Mucosa of stomach (tissue), 1 donor: ENCODE measurements around the gene FGFRL1.
"Not testable (repeated sequence)": the region's sequence is repeated elsewhere in the genome, so short reads cannot be mapped to it uniquely, and the experiment has no call there.

Experiments used
- H3K27me3 ChIP-seq: one replicate; pipeline ENCODE4 v1.7.0; 2013; ENCODE audit warnings: mild to moderate bottlenecking, low read length; ENCODE audit not compliant: control insufficient read depth, insufficient read depth
- H3K36me3 ChIP-seq: one replicate; pipeline ENCODE4 v1.7.0; 2013; ENCODE audit warnings: low read length; ENCODE audit not compliant: control insufficient read depth, insufficient read depth
- H3K4me1 ChIP-seq: one replicate; pipeline ENCODE4 v1.7.0; 2013; ENCODE audit warnings: mild to moderate bottlenecking, low read length; ENCODE audit not compliant: control insufficient read depth, insufficient read depth
- H3K4me3 ChIP-seq: one replicate; pipeline ENCODE4 v1.7.0; 2013; ENCODE audit warnings: low read length
- H3K9ac ChIP-seq: one replicate; pipeline ENCODE4 v1.7.0; 2013; ENCODE audit warnings: mild to moderate bottlenecking, low read length, moderate library complexity
- H3K9me3 ChIP-seq: one replicate; pipeline ENCODE4 v1.7.0; 2013; ENCODE audit warnings: mild to moderate bottlenecking, low read length, moderate library complexity; ENCODE audit not compliant: control insufficient read depth
- donor health status: Pancreatic carcinoma.

The FGFRL1 gene

GRCh38 chr4:1052231-1052671, 40.8 kb downstream of the FGFRL1 start:
- Histone ChIP-seq H3K36me3 (no peaks in the 10 kb centered on the region), H3K4me1 (peaks cover 14% of the 10 kb centered on the region), H3K9ac (no peak overlapping the region), H3K9me3 (no peaks in the 10 kb centered on the region), H3K27me3 (peaks cover 27% of the 10 kb centered on the region), H3K4me3 (no peak overlapping the region)

GRCh38 chr4:1053080-1053661, 41.7 kb downstream of the FGFRL1 start:
- Histone ChIP-seq H3K4me1 (peaks cover 14% of the 10 kb centered on the region), H3K4me3 (no peak overlapping the region), H3K36me3 (no peaks in the 10 kb centered on the region), H3K27me3 (peaks cover 27% of the 10 kb centered on the region), H3K9ac (no peak overlapping the region), H3K9me3 (no peaks in the 10 kb centered on the region)

DNA sequence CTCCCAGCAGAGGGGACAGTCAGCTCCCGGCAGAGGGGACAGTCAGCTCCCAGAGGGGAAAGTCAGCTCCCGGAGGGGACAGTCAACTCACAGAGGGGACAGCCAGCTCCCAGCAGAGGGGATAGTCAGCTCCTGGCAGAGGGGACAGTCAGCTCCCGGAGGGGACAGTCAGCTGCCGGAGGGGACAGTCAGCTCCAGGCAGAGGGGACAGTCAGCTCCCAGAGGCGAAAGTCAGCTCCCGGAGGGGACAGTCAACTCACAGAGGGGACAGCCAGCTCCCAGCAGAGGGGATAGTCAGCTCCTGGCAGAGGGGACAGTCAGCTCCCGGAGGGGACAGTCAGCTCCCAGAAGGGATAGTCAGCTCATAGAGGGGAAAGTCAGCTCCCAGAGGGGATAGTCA, 42.5 kb downstream of the FGFRL1 start:
- not testable (repeated sequence) for H3K36me3 ChIP-seq, H3K9ac ChIP-seq, H3K9me3 ChIP-seq, H3K4me3 ChIP-seq
- H3K4me1 ChIP-seq: peaks cover 20% of the 10 kb centered on the region
- H3K27me3 ChIP-seq: peaks cover 35% of the 10 kb centered on the region

- Histone ChIP-seq H3K27me3 (peaks cover 42% of the 10 kb centered on the region), H3K4me1 (peaks cover 27% of the 10 kb centered on the region)
- H3K9ac ChIP-seq, H3K36me3 ChIP-seq, H3K9me3 ChIP-seq, H3K4me3 ChIP-seq: not testable (repeated sequence)
These were observed 43.3 kb downstream of the FGFRL1 start for GRCh38 chr4:1054696-1055242.

DNA sequence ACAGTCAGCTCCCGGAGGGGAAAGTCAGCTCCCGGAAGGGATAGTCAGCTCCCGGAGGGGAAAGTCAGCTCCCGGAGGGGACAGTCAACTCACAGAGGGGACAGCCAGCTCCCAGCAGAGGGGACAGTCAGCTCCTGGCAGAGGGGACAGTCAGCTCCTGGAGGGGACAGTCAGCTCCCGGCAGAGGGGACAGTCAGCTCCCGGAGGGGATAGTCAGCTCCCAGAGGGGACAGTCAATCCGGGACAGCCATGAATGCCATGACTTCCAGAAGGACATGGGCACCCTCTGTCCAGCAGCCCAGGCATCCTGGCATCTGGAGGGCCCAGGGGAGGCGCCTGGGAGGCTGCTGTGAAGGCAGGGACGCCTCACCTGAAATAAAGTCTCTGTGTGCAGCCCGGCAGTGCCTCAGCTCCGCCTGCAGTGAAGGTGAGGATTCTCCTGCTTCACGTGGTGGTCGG, 43.8 kb downstream of the FGFRL1 start:
- Histone ChIP-seq H3K4me1 (peaks cover 27% of the 10 kb centered on the region), H3K27me3 (peaks cover 42% of the 10 kb centered on the region)
- H3K9ac ChIP-seq, H3K9me3 ChIP-seq, H3K36me3 ChIP-seq, H3K4me3 ChIP-seq: not testable (repeated sequence)

DNA sequence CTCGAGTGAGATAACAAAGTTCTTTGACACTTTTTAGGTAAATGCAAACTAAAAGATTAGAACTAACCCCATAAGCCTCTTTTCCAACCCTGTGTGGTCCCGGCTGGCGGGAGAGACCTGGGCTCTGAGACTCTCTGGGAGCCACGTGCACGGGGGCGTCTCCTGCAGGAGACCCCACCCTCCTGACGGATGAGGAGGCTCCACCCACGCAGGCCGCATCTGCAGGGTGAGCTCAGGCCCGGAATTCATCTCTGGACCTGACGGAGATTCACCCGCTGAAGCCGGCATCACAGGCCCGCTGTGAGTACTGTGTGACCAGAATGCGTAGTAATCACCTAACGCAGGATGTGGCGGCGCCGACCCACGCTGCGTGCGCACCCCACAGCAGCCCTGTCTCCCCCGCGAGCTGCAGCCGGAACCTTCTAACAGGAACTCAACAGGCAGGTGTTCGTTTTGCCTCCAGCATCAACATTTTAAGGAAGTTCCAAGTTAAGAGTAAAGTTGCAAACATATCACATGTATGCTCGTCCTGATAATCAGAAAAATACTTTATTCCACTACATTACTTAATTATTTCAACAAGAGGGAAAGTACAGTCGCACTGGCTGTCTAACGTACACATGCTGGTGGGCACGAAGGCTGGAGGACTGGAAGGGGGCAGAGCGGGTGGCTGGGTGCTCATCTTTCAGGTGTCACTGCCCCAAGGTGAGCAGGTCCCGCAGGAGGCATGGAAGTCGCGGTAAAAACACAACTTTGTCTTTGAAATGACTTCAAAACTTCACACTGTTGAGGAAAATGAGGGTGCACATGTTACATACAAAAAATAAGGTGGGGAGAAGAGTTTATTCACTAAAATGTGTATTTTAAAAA, 44.5 kb downstream of the FGFRL1 start:
- Histone ChIP-seq H3K27me3 (peaks cover 45% of the 10 kb centered on the region), H3K4me3 (no peak overlapping the region), H3K36me3 (no peaks in the 10 kb centered on the region), H3K9me3 (no peaks in the 10 kb centered on the region), H3K9ac (no peak overlapping the region), H3K4me1 (peaks cover 27% of the 10 kb centered on the region)

GRCh38 chr4:1056671-1057402, 45.4 kb downstream of the FGFRL1 start:
- Histone ChIP-seq H3K9me3 (no peaks in the 10 kb centered on the region), H3K4me3 (no peak overlapping the region), H3K4me1 (peaks cover 27% of the 10 kb centered on the region), H3K36me3 (no peaks in the 10 kb centered on the region), H3K27me3 (peaks cover 45% of the 10 kb centered on the region), H3K9ac (no peak overlapping the region)

- H3K9me3 ChIP-seq: no peaks in the 10 kb centered on the region
- no peak overlapping the region for H3K9ac ChIP-seq
- peaks cover 27% of the 10 kb centered on the region for H3K4me1 ChIP-seq
- peaks cover 44% of the 10 kb centered on the region for H3K27me3 ChIP-seq
- H3K36me3 ChIP-seq: no peaks in the 10 kb centered on the region
- H3K4me3 ChIP-seq: no peak overlapping the region
These were observed 45.9 kb downstream of the FGFRL1 start for GRCh38 chr4:1057403-1057745.

DNA sequence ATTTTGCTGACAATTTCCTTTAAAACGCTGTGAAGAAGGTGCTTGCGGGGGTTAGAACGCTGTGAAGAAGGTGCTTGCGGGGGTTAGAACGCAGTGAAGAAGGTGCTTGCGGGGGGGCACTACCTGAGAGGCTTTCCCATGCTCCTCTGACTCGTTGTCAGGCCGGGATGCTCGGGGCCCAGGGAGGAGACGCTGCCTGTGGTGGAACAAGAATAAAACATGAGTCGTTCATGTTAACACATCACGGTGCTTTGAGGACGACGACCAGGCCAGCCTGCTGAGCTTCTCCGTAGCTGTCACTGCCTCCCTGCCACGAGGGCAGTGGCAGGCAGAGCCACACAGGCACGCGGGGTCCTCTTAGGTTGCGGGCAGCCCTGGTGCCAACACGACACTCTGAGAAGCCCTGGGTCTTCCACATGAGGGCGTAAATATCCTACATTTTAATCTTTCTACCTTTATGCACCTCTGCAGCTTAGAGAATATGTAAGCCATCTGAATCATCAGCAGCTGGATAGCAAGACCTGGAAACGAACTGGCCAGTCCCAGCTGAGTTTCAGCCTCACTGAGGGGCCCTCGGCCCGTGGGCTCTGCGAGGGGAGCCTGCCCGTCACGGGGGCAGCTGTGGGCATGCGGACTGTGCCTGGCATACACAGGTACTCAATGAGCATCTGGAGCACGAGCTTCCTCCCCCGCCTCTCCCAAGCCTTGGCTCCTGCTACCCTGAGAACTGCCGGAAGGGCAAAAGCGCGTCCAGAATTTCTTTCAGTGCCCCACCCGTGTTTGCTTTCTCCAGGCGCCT, 47.0 kb downstream of the FGFRL1 start:
- peaks cover 27% of the 10 kb centered on the region for H3K4me1 ChIP-seq
- no peaks in the 10 kb centered on the region for H3K9me3 ChIP-seq
- H3K4me3 ChIP-seq: no peak overlapping the region
- H3K36me3 ChIP-seq: no peaks in the 10 kb centered on the region
- H3K27me3 ChIP-seq: peaks cover 34% of the 10 kb centered on the region
- peak overlapping the region; percentile 22 for H3K9ac ChIP-seq

DNA sequence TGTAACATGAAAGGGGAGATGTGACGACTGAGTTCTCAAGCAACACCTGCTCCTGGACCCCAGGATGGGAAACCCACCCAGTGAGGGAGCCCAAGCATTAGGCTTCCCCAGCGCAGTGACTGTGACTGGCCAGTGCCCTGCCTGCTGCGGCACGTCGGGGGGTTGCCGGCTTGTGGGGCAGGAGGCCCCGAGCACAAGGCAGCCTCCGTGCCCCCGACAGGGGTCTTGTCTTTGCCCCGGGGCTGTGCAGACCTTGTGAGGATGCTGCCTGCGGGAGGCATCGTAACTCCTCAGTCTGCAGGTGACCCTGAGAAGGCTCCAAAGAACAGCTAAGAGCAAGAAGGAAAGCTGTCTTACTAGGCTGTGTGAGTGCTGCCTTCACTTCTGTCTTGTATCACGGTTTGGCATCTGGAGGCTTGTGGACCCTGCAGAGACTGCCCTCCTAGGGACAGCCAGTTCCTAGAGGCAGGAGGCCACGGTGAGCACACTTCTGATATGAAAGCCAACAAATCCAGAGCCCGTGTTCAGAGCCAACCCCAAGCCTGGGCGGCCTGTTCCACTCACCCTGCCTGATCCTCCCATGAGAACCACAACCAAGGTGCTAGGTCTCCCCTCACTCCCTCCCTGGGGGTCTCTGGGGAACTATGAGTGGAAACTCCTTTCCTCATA, 47.7 kb downstream of the FGFRL1 start:
- no peaks in the 10 kb centered on the region for H3K36me3 ChIP-seq
- peak overlapping the region; percentile 22 for H3K9ac ChIP-seq
- H3K4me3 ChIP-seq: no peak overlapping the region
- H3K27me3 ChIP-seq: peaks cover 32% of the 10 kb centered on the region
- peaks cover 27% of the 10 kb centered on the region for H3K4me1 ChIP-seq
- no peaks in the 10 kb centered on the region for H3K9me3 ChIP-seq

- peaks cover 27% of the 10 kb centered on the region for H3K4me1 ChIP-seq
- H3K27me3 ChIP-seq: peaks cover 32% of the 10 kb centered on the region
- no peak overlapping the region for H3K9ac ChIP-seq
- no peaks in the 10 kb centered on the region for H3K36me3 ChIP-seq
- H3K9me3 ChIP-seq: no peaks in the 10 kb centered on the region
- no peak overlapping the region for H3K4me3 ChIP-seq
These were observed 48.7 kb downstream of the FGFRL1 start for GRCh38 chr4:1060121-1060520.
